HG03196 (cell line): ENCODE results near the gene MALRD1.

Source experiments
- ATAC-seq: cut with Tn5 transposase; IDR thresholded peaks from one replicate; pipeline ENCODE4 v1.9.1; 2021; ENCODE audit not compliant: unreplicated experiment

Gene MALRD1

DNA sequence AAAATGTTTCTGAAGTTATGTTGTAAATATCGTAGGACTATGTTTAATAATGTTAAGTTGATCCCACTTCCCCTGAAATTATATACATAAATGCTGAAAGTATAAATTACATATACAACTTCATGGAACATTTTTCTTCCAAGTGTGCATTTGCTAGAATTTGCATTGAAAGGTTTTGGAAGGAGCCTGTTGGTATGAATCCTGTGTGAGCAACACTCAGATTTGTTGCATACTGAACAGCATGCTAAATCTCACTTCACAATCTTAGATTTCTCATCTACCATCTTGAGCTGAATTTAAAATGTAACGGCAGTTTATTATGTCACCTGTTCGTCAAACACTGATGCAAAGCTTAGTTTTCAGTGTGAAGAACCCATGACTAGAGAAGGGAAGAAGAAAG is 172.6 kb downstream of the MALRD1 start:
- no peak for ATAC-seq

DNA sequence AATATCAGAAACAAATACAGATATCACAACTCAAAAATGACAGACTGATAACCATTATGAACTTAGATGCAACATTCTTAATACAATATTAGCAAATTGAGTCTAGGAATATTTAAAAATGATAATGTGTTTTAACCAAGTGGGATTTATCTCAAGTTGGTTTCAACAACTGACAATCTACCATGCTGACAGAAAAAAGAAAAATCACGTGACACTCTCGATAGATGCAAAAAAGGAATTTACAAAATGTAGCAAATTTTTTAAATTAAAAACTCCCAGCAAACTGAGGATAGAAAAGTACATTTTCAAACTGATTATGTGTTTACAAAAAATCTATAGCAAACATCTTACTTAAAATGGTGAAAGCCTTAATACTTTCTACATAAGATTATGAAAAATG is 177.4 kb downstream of the MALRD1 start:
- ATAC-seq = no peak

DNA sequence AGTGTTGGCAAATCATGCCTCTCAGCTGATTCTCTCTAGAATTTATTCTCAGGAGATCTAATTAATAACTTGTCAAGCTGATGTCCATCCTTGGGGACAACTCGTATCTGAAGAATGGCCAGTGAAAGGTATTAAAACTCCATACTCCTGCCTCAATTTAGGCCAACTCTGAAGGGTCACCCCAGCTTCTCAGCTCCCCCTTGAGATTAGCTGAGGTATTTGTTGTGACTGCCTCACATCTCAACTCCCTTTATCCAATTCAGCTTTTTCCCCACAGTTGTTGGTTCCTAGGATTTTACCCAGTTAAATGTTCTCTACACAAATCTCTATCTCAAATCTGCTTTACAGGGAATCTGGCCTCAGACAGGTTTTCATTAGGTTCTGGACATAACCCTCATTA is 182.4 kb downstream of the MALRD1 start:
- ATAC-seq = no peak

DNA sequence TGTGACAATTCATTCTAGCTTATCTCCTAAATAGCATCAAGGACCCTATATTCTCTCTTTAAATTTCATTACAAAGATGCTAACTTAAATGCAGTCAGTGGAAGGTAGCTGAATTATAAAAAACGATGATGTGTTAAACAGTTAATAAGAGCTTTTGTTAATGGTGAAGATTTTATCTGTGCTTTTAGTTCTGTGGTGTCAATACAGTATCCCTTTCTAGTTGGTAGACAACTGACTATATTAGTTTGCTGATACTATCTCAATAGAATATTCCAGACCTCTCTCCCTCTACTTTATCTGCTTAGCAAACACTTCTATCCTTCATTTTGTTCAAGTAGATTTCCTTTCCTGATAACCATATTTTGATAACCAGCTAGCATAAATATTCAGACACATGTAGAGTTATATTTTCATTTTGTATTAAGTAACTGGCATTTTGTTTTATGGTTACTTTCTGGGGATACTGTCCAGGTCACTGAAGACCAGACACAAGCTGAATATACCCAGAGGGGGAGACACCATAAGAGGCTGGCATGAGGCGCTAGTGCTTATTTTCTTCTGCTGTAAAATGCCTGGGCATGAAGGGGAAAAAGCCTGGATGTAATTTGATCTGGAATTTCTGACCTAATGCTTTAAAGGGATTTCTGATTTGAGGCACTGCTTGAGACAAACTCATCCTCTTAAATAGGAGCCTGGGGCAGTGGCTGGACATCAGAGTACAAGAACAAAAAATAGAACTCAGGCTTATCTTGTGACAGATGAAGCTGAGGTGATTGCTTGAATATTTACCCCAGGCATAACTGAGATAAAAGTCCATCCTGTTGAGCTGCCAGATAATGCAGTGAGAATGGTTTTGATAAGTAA is 197.5 kb downstream of the MALRD1 start:
- ATAC-seq = no peak

DNA sequence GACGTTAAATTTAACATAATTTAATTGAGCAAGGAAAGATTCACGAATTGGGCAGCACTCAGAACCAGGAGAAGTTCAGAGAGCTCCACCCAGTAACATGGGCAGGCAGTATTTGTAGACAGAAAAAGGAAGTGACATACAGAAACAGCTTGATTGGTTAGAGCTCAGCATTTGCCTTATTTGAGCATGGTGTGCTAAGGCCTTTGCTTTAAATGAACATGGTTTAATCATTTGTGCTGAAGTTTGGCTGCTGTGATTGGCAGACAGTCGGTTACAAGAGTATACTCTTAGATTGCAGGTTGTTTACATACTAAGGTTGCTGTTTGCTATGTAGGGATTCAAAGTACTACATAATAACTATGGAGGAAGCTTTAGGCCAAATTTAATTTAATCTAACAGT is 199.2 kb downstream of the MALRD1 start:
- no peak for ATAC-seq

DNA sequence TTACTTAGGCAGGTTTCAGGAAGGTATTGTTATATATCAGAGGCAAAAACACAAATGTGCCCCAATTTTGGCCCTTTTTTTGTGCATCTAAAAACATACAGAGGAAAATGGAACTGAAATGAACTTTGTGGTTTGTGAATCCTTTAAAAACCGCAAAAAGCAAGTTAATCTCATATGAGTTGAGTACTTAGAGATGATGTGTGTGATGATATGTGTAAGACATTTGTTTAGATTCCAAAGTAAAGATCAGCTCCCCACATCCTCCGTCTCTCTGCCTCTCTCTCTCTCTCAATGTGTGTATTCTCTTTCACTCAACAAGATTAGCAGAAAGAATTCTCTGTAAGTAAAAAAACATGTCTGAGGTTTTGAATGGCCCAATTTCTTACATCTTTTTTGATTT is 201.9 kb downstream of the MALRD1 start:
- ATAC-seq = no peak

DNA sequence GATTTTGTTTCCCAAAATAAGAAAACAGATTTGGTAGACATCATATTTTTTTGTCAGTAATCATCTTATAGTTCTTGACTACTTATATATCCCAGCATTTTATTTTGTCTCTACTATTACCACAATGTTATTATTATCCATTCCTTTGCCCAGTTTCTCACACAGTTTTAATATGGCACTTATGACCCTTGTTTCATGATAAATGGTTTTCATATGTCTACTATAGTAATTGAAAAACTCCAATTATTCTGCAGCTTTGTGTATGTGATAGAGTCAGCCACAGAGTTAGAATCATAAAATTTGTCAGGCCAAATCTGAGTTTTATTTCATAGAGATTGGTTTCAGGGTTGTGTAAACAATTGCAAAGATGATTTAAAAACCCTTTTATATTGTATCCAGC is 203.9 kb downstream of the MALRD1 start:
- no peak for ATAC-seq

DNA sequence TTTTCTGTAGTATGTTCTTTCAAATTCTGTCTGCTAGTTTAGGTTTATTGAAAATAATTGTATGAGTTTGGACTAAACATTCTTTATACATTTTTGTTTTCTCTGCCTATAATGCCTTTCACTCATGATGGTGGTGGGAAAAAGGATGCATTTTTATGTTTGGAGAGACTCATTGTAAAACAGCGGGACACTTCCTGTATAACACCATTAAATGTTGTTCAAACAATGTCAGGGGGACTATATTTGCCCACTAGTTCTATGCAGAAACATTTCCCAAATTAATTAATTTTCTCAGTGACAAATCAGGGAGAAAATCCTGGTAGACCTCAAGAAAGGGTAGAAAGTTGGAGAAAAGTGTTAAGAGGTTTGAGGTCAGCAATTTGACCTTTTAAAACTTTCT is 207.7 kb downstream of the MALRD1 start:
- no peak for ATAC-seq

DNA sequence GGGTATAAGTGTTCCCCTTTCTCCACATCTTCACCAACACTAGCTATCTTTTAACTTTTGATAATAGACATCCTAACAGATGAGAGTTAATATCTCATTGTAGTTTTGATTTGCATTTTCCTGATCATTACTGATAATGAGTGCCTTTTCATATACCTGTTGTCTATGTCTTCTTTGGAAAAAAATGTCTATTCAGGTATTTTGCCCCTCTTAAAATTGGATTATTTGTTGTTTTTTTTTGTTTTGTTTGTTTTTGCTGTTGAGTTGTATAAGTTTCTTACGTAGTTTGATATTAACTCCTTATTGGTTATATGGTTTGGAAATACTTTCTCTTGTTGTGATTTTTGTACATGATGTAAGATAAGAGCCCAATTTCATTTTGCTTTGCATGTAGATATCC is 214.7 kb downstream of the MALRD1 start:
- ATAC-seq = no peak

DNA sequence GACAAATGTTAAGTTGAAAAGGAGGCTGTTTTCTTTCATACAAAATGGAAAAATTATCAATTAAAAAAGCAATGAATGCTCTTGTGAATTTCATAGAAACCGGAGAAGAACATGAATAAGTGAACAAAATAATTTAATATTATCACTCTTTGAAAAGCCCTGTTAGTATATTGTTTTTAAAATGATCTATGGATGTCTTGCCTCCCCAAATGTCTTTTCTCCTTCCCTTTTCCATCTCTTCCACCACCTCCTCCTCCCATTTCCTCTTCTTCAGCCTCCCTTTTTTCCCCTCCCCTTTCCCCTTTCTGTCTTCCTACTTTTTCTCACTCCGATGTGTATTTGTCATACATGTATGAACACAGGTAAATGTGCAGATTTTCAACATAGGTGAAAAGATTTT is 234.7 kb downstream of the MALRD1 start:
- no peak for ATAC-seq

DNA sequence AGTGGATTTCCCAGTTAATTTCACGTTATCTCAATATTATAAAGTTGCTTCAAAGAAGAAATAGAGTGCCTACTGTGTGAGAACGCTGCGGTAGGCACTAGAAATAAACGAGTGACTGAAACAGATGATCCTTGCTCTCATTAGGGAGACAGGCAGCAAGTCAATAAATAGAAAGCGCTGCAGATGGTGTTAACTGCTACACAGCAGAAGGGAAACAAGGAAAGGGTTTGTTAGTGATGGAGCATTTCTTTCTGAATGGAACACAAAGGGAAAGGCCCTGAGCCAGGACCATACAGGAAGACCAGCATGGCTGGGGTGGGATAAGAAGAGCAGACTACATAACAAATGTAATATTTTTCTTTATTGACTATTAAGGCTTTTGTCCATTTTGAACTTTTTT is 235.2 kb downstream of the MALRD1 start:
- ATAC-seq = no peak

DNA sequence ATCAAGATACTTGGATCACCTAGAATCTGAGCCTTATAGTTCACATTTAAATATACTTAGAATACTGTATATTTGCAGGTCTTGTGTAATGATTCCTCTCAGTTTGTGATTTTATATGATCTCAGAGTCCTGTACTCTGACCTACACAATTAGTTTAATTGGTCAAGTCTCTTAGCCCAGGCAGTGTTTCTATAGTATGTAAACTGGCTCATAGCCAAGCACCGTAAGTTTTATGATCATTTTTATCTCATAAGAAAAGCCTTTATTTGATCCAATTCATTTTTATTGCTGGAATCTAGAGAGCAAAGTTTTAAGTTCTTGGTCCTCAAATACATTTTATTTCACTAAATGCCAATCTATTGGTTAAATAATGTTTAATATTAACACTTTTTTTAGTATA is 242.2 kb downstream of the MALRD1 start:
- no peak for ATAC-seq

DNA sequence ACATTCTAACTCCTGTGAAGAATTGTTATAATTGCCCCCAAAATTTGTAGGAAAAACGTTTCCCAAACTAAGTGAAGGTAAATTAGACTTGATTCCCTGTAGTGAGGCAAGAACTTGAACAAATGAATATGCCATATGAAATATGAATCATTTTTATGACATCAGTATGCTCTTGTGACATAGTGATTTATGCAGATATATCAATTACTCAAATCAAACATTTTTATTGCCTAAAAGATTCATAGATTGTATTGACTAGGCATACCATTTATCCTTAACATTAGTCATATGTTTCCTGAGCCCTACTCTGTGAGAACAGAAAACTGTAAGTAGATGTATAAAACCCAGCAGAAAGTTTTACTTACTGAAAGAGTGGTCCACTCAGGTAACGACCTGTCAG is 245.6 kb downstream of the MALRD1 start:
- no peak for ATAC-seq

DNA sequence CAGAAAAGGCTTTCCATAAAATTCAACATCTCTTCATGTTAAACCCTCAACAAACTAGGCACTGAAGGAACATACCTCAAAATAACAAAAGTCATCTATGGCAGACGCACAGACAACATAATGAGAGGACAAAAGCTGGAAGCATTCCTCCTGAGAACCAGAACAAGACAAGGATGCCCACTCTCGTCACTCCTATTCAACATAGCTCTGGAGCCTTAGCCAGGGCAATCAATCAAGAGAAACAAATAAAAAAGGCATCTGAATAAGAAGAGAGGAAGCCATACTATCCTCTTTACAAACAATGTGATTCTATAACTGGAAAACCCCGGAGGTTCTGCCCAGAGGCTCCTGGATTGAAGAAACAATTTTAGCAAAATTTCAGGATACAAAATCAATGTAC is 251.0 kb downstream of the MALRD1 start:
- no peak for ATAC-seq

DNA sequence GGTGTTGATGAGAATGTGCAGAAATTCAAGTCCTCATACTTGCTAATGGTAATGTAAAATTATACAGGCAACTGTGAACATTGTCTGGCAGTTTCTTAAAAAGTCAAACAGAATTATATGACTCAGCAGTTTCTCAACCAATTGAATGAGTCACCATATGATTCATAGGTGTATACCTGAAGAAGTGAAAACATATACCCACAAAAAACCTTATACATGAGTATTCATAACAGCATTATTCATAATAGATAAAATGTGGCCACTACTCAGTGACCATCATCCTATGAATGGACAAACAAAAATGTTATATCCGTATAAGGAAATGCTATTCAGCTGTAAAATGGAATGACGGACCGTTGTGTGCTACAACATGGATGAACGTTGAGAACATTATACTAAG is 253.5 kb downstream of the MALRD1 start:
- no peak for ATAC-seq

DNA sequence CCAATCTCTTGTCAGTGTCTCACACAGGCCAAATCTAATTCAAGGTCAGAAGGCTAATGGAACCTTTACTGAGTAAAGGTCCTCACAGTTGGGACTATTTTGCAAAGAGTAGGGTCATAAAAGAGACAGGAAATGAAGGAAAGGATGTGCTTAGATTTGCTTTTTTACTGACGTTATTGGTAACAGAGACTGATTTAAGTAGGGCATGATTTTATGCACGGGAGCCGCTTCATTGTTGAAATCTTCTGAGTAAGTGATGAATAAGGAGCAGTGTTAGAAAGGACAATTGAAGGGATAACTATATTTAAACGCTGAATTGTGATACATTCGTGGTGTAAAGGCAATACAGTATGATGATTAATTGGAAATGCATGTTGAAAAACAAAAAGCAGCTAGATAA is 261.5 kb downstream of the MALRD1 start:
- ATAC-seq = no peak

DNA sequence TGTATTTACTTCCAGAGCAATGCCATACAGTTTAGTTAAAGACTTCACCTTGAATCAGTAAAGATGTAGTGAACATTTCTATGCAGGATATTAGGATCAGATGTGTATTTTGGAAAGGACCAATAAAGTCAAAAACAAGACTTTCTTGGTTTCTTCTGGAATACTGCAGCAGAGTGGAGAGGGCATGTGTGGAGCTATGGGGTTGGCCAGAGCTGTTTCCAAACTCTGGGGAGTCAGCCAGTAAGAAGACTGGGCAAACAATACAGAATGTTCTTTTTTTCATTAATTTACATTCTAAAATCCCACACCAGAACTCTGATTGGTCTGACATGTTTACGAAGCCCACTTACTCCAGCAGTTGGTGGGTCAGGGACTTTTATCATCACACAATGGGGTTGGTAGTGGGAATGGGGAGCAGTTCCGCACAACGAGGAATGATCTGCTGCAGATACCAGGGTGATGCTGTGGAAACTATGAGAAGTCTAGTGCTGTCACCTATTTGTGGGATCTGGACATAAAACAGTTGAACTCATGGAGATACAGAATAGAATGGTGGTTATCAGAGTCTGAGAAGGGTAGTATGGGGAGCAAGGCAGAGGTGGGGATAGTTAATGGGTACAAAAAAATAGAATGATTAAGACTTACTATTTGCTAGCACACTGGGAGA is 267.7 kb downstream of the MALRD1 start:
- ATAC-seq = no peak

DNA sequence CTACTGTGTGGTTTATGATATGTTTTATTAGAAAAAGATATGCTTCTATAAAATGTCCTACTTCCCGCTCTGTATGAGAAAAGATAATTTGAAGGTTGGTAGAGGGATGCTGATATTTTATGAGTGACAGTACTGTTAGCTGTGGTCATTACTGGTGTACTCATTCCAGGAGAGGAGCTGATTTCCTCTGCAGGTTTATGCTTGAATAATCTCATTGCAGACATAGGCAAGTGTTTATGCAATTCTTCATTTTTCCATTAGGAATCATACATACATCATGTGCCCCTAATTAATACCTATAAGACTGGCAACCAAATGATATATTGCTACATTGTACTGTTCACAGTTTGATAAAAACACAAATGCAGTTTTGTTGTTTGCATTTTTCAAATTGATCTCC is 269.4 kb downstream of the MALRD1 start:
- ATAC-seq = no peak

DNA sequence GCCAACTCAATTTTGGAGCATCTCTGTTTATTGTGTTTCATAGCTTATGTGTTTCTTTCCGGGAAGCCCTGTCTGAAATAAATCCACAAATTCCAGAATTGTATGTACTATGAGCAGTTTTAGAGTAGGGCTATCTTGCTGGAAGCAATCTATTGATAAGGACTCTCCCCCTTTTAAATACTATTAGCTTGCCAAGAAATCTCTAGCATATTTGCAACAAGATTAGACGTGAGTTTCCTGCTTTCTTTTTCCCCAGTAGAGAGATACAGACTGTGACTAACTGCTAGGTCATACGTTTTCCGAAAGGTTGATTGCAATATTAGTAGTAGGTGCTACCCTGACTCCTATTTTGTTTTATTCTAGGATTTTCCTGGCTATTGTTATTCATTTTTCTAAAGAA is 277.0 kb downstream of the MALRD1 start:
- no peak for ATAC-seq

DNA sequence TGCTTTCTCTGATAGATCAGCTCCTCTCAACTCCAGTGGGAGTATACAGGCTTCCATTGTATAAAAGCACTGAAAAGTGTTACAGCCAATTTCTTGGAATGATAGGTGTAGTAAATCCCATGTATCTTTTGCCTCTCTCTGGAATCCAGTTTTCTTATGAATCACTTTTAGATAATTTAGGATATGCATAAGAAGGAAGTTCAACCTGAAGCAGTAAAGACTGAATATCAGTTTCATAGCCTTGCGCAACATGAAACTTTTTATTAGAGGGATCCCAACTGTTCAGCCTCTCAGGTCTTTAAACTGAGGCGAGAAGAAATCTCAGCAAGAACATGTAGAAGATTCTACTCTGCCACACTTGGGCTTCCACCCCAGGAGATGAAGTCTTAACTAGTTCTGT is 280.0 kb downstream of the MALRD1 start:
- no peak for ATAC-seq

DNA sequence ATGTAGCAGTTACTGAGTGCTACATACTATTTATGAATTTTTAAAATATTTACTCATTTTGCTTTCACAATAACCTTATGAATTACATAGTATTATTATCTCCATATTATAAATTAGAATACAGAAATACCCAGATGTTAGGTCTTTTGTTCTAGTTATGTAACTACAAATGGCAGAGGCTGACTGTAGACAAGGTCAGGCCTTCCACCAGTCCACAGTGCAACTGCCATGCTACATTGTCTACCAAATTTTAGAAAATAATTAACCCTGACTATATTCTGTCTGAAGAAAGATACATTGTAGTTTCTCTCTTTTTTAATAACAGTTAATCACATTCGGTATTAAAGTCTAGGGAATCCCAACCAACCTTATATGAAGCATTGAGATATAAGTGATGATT is 280.9 kb downstream of the MALRD1 start:
- ATAC-seq = no peak

DNA sequence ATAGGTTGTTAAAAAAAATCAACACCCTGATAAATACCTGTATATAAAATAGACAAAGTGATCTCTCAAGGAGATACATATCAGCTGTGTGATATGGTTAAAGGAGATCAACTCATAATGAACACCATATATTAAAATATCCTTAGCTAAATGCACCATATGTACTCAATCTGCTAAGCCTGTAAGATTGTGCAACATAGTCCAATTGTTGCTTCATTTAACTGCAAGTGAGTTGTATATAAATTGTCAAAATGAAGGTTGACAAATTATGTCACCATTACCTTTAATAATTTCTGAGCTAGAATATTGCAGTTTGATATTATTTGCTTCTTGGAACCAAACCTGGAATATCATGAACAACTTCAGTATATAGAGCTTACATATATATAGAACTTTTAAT is 283.7 kb downstream of the MALRD1 start:
- no peak for ATAC-seq

DNA sequence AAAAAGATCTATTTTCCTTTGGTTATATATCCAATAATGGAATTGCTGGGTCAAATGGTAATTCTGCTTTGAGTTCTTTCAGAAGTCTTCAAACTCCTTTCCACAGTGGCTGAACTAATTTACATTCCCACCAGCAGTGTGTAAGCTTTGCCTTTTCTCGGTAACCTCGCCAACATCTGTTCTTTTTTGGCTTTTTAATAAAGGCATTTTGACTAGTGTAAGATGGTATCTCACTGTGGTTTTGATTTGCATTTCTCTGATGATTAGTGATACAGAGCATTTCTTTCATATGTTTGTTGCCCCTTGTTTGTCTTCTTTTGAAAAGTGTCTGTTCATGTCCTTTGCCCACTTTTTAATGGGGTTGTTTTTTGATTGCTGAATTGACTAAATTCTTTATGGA is 285.0 kb downstream of the MALRD1 start:
- no peak for ATAC-seq
